ENCODE measurements around the gene CYP4F12. TPM values are rescaled to one million over a fixed set of nuclear protein-coding genes. Genes with fewer than 3 reads are reported as not detected.

Gene CYP4F12
- total RNA-seq, 1 donor from 2014 or later = not detected

DNA sequence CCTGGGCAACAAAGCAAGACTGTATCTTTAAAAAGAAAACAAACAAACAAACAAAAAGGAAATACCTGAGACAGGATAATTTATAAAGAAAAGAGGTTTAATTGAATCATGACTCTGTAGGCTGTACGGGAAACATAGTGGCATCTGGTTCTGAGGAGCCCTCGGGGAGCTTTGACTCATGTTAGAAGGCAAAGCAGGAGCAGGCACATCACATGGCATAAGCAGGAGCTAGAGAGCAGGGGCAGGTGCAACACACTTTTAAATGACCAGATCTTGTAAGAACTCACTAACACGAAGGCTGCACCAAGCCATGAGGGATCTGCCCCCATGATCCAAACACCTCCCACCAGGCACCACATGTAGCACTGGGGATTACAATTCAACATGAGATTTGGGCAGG, 41.8 kb downstream of the CYP4F12 start:
- DNase-seq (ENCODE audit: low read depth in 2 of 2) = no peak

DNA sequence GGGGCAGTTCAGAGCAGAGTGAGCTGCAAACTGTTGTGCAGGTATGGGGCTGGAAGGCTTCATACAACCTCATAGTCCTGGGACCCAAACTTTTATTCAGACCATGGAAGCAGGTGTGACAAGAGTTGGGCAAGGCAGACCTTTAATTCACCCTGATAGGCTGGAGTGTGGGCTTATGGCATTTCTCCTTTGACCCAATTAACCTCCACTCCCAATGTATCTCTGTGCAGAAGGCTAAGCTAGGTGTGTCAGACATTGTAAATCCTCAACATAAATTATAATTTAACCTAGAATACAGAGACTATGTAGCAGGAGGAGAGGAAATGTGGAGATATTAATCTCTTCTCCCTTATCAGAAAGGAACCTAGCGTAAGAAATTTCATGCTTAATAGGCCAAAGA, 42.8 kb downstream of the CYP4F12 start:
- DNase-seq (ENCODE audit: low read depth in 2 of 2) = no peak

DNA sequence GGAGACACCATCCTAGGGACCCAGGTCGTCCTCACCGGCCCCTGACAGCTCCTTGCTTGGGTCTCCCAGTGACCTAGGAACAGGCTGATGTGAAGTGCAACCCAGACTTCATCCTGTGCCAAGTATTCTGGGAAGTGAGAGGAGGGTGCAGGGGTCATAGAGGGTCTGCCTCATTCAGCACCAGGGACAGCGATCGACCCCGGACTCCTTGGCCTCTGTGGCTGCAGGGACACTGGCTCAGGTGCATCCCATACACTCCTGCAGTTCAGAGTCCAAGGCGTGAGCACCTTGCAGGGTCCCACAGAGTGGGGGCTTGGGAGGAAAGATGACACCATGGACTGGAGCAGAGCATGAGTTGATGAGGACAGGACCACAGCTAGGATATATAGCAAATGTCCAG, 44.9 kb downstream of the CYP4F12 start:
- no peak for DNase-seq (ENCODE audit: low read depth in 2 of 2)

DNA sequence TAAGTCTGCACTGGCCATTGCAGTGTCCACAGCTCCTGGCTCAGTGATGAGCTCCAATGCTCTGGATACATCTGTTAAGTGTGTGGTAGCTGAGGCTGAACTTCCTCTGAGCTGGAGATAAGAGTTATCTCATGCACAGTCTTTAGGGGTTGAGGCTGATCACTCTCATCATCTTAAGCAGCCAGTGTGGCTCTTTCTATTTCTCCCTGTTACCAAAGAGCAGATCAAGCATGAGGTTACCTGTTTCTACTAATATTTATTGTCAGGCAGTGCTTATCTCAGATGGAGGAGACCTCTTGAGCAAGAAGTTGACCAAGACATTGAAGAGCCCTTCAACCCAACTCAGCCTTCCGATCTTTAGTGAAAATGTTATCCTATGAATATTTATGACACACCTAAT, 48.4 kb downstream of the CYP4F12 start:
- DNase-seq (ENCODE audit: low read depth in 2 of 2) = no peak

DNA sequence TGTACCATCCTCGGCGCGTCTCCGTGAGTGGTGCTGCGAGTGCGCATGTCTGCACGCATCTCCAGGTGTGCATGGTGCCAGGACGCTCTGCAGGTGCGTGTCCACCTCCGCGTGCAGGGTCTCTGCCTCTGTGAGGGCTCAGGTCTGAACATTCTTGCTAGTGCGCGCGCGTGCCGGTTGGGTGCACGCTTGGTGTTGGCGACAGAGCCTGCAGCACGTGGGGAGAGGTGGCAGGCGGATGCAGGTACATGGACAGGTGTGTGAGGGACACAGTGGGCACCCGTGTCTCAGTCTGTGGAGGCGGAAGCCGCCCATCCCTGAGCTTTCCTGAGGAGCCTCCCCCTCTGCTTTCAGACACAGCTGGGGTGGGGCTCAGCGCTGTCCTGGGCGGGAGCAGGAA, 50.1 kb downstream of the CYP4F12 start:
- no peak for DNase-seq (ENCODE audit: low read depth in 2 of 2)

DNA sequence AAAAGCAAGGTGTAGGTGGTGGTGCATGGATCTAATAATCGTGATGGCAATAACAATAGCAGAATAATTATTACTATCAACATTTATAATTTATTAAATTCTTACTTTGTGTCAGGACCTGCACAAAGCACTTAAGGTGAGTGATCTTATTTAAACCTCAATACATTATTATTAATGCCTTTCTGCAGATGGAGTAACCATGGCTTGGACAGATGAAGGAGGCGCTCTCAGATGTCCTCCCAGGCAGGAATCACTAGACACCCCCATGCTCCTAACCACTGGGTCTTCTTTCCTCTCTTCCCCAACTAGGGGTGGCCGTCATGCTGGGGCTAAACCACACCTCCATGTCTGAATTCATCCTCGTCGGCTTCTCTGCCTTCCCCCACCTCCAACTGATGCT, 54.8 kb downstream of the CYP4F12 start, which contains the start of gene OR10H2:
Gene OR10H2, plus strand, starts transcription at position 301 of the 400 bp plus-strand sequence. Its CDS starts 20 bp downstream, at position 321.
- DNase-seq (ENCODE audit: low read depth in 2 of 2) = no peak

DNA sequence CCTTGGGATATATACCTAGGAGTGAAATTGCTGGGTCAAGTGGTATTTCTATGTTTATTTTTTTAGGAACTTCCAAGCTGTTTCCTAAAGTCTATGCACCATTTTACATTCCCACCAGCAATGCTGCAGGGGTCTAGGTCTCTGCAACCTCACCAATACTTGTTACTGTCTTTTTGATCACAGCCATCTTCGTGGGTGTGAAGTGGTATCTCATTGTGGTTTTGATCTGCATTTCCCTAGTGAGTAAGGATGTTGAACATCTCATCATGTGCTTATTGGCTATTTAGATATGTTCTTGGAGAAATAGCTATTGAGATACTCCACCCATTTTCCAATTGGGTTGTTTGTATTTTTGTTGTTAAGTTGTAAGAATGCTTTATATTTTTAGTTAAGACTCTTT, 57.7 kb downstream of the CYP4F12 start:
- no peak for DNase-seq (ENCODE audit: low read depth in 2 of 2)

DNA sequence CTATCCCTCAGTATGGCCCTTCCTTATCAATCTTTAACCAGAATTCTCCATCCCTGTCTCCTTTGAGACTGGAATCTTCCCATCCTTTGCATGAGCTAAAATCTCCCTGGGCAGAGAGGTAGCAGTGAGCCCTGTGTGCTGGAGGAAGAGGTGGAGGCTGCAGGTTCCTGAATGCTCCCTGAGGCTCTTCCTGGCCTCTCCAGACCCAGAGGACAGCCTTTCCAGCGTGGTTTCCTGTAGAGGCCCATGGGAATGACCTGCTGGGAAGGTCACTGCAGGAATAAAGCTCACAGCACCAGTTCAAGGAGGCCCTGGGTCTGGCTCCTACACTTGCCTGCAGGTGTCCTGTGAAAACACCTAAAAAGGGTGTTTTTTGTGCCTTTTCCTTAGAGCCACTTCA, 59.5 kb downstream of the CYP4F12 start:
- no peak for DNase-seq (ENCODE audit: low read depth in 2 of 2)

DNA sequence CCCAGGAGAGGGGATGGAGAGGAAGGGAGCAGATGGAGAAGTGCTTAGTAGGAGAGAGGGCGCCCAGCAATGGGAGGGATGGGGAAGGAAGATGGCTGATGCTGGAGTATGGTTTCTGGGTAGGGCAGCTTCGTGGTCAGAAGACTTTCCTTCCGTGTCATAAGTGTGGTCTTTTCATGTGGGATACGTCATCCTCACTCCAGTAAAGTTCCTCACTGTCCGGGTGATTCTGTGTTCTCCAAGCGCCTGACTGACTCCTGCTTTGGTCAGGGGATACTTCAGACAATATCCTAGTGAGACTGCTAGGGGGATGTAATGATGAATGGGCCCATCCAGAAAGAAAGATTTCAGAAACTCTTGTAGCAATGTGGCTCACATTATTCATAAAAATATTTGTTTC, 61.0 kb downstream of the CYP4F12 start:
- DNase-seq (ENCODE audit: low read depth in 2 of 2) = no peak

DNA sequence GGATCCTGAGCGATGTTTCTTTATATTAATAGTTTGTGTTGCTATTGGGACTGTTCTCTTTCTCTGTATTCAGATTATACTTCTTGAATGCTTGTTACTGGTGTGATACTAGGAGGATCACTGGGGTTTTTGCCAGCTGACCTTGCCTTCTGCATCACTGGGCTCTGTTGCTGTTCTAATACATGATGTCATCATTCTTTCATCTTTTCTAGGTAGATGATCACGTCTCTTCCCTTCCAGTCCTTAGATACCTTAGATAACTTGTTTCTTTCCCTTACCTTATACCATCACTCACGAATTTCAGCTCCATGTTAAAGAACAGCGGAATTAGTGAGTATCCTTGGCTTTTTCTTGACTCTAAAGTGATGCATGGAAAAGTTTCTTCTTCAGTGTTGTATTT, 64.8 kb downstream of the CYP4F12 start, which contains the start of gene OR10H3:
Gene OR10H3, plus strand, starts transcription at position 264 of the 400 bp plus-strand sequence. CDS start 3,408 bp downstream, outside the sequence.
- no peak for DNase-seq (ENCODE audit: low read depth in 2 of 2)

DNA sequence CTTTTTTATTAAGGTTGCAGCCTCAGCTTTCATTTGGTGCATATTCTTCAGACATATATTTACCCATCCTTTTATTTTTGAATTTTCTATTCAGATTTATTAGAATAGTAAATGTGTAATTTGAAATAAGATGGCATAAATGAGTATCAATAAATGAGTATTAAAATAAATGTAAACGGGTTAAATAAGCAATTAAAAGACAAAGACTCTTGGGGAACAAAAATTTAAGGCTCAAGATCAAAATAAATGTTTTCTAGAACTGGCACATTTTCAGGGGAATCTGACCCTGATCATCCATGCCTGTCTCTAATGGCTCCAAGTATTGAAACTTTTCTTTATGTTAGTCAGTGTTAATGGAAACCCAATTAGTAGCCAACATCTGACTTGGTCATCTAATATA, 67.9 kb downstream of the CYP4F12 start:
- DNase-seq (ENCODE audit: low read depth in 2 of 2) = no peak

Other genes starting within 250 kb of the CYP4F12 start
- gene WIZ, start 223.1 kb upstream of the CYP4F12 start, total RNA-seq = 4.4 and 9.2 TPM in 2 replicates
- gene RASAL3, start 208.5 kb upstream of the CYP4F12 start, total RNA-seq = 14.4 and 14.8 TPM in 2 replicates
- gene PGLYRP2, start 193.6 kb upstream of the CYP4F12 start, total RNA-seq = not detected in 2 replicates
- gene CYP4F22, start 164.6 kb upstream of the CYP4F12 start, total RNA-seq = not detected in 2 replicates
- not detected in 2 replicates for gene CYP4F8, start 57.9 kb upstream of the CYP4F12 start, total RNA-seq
- not detected in 2 replicates for gene CYP4F3, start 32.2 kb upstream of the CYP4F12 start, total RNA-seq
- gene OR10H2, start 54.9 kb downstream of the CYP4F12 start, total RNA-seq = not detected in 2 replicates
- gene OR10H3, start 64.9 kb downstream of the CYP4F12 start, total RNA-seq = not detected in 2 replicates
- not detected in 2 replicates for gene OR10H5, start 114.6 kb downstream of the CYP4F12 start, total RNA-seq
- gene OR10H1, start 142.6 kb downstream of the CYP4F12 start, total RNA-seq = not detected in 2 replicates
- gene CYP4F2, start 225.0 kb downstream of the CYP4F12 start, total RNA-seq = not detected in 2 replicates

Measured in dermis microvascular lymphatic vessel endothelial cell (primary cell).